Measurements from ENCODE around the gene DYNLT2. TPM values are rescaled to one million over a fixed set of nuclear protein-coding genes. Genes with fewer than 3 reads are reported as not detected.

Gene DYNLT2
- total RNA-seq, 4 donors from 2014 or later, result 3.3 to 7.5 (median 4.4) TPM

GRCh38 chr6:169741344-169741743, 10.0 kb downstream of the DYNLT2 start:
- Histone ChIP-seq H3K9me3 (no peaks in the 10 kb centered on the region), H3K4me3 (no peak overlapping the region), H3K27ac (no peak overlapping the region), H3K27me3 (no peaks in the 10 kb centered on the region), H3K36me3 (peaks cover 0 to 1% (median 0%) of the 10 kb centered on the region in 4 donors), H3K4me1 (no peaks in the 10 kb centered on the region)
- TF ChIP-seq EP300 (IDR thresholded peaks at IDR 0.05; ENCODE audit: low read depth) (no peak), POLR2A (IDR thresholded peaks at IDR 0.05) (no peak), CTCF (IDR thresholded peaks at IDR 0.05) (no peak), POLR2AphosphoS5 (IDR thresholded peaks at IDR 0.05) (no peak)
- intact Hi-C loops (cut with DNase I; ENCODE audit: low total_unique reads) (no loop called here), in situ Hi-C loops (cut with MboI; ENCODE audit: low pct_ligation_motif_present in 1 of 4, low pct_unique_long_range_greater_than_20kb in 1 of 4, low sequenced_read_pairs in 3 of 4) (no loop called here)
- DNase-seq, result no peak

DNA sequence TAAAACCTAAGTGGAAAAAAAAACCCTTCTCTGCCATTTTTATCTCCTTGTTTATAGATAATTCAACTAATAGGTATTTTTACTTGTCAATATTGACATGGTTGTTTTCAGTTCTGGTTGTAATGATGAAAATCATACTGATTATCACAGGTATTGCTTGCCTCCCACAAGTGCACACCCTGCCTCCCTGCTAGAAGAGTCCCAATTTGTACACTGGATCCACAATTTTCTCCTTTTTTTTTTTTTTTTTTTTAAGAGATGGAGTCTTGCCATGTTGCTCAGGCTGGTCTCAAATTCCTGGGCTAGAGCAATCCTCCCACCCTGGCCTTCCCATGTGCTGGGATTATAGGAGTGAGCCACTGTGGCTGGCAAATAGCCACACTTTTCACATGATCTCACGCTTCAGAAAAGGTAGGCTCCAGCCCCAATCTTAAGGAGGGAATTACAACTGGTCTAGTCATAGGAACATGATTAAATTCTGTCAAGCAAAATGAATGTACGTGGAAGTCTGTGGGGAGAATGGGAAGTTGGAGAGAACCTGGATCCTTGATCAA, 12.3 kb downstream of the DYNLT2 start:
- H3K36me3 ChIP-seq, result no peaks in the 10 kb centered on the region
- intact Hi-C loops (cut with DNase I; ENCODE audit: low total_unique reads) (no loop called here), in situ Hi-C loops (cut with MboI; ENCODE audit: low pct_ligation_motif_present in 1 of 4, low pct_unique_long_range_greater_than_20kb in 1 of 4, low sequenced_read_pairs in 3 of 4) (no loop called here)
- 82 to 100% methylated on average over 1 to 2 of the region's 2 CpGs for WGBS, 2 donors (ENCODE audit: low coverage in 1 of 2)
- H3K27me3 ChIP-seq, result no peaks in the 10 kb centered on the region
- no peak overlapping the region for H3K27ac ChIP-seq
- H3K4me3 ChIP-seq, result no peak overlapping the region
- TF ChIP-seq POLR2AphosphoS5 (IDR thresholded peaks at IDR 0.05), result no peak
- TF ChIP-seq CTCF (IDR thresholded peaks at IDR 0.05), result no peak
- no peak for TF ChIP-seq EP300 (IDR thresholded peaks at IDR 0.05; ENCODE audit: low read depth)
- TF ChIP-seq POLR2A (IDR thresholded peaks at IDR 0.05), result no peak
- H3K9me3 ChIP-seq, result no peaks in the 10 kb centered on the region
- H3K4me1 ChIP-seq, result no peaks in the 10 kb centered on the region
- no peak for DNase-seq

GRCh38 chr6:169738204-169738975, 13.0 kb downstream of the DYNLT2 start:
- 64 to 74% methylated on average over 3 to 9 of the region's 9 CpGs for WGBS, 2 donors (ENCODE audit: low coverage in 1 of 2)

GRCh38 chr6:169729961-169730360, 21.4 kb downstream of the DYNLT2 start:
- H3K4me3 ChIP-seq, result no peak overlapping the region
- peaks cover 0 to 8% (median 2%) of the 10 kb centered on the region in 4 donors for H3K4me1 ChIP-seq
- intact Hi-C loops (cut with DNase I; ENCODE audit: low total_unique reads) (no loop called here), in situ Hi-C loops (cut with MboI; ENCODE audit: low pct_ligation_motif_present in 1 of 4, low pct_unique_long_range_greater_than_20kb in 1 of 4, low sequenced_read_pairs in 3 of 4) (no loop called here)
- DNase-seq, result no peak
- H3K36me3 ChIP-seq, result no peaks in the 10 kb centered on the region
- no peak for TF ChIP-seq POLR2A (IDR thresholded peaks at IDR 0.05)
- TF ChIP-seq POLR2AphosphoS5 (IDR thresholded peaks at IDR 0.05), result no peak
- TF ChIP-seq CTCF (IDR thresholded peaks at IDR 0.05), result no peak
- TF ChIP-seq EP300 (IDR thresholded peaks at IDR 0.05; ENCODE audit: low read depth), result no peak
- H3K27ac ChIP-seq, result no peak overlapping the region
- no peaks in the 10 kb centered on the region for H3K9me3 ChIP-seq
- no peaks in the 10 kb centered on the region for H3K27me3 ChIP-seq

More at GRCh38 chr6:169738204-169738975, 13.0 kb downstream of the DYNLT2 start:
- Histone ChIP-seq H3K36me3 (no peaks in the 10 kb centered on the region), H3K9me3 (no peaks in the 10 kb centered on the region), H3K4me1 (no peaks in the 10 kb centered on the region), H3K4me3 (no peak overlapping the region), H3K27me3 (no peaks in the 10 kb centered on the region), H3K27ac (no peak overlapping the region)
- intact Hi-C loops (cut with DNase I; ENCODE audit: low total_unique reads), result no loop called here
- no peak for DNase-seq
- TF ChIP-seq CTCF (IDR thresholded peaks at IDR 0.05), result no peak
- no peak for TF ChIP-seq POLR2A (IDR thresholded peaks at IDR 0.05)
- TF ChIP-seq POLR2AphosphoS5 (IDR thresholded peaks at IDR 0.05), result no peak
- in situ Hi-C loops (cut with MboI; ENCODE audit: low pct_ligation_motif_present in 1 of 4, low pct_unique_long_range_greater_than_20kb in 1 of 4, low sequenced_read_pairs in 3 of 4), result no loop called here
